K562 (cell line): Measurements from ENCODE around the gene CBR4.

ENCODE experiments used
- EP300 ChIP-seq: IDR thresholded peaks from 2 replicates; pipeline ENCODE4 v1.6.1; 2012; ENCODE audit warnings: low read length, improper control_type of control experiment
- HNRNPK ChIP-seq: fragments of 200-400 bp; formaldehyde crosslinking; IDR thresholded peaks from one replicate; pipeline ENCODE4 v1.6.1; 2018; ENCODE audit warnings: mild to moderate bottlenecking, low read depth, low read length; ENCODE audit not compliant: poor library complexity, severe bottlenecking
- HNRNPUL1 ChIP-seq: fragments of 200-400 bp; formaldehyde crosslinking; IDR thresholded peaks from 2 replicates; pipeline ENCODE4 v1.6.1; 2017; ENCODE audit warnings: low read length
- KLF10 ChIP-seq: fragments of 250-450 bp; sonication (Bioruptor Pico); IDR thresholded peaks from 2 replicates; pipeline ENCODE4 v1.6.1; 2021; ENCODE audit warnings: matching md5 sums
- MXI1 ChIP-seq: IDR thresholded peaks from 2 replicates; pipeline ENCODE4 v1.6.1; 2011; ENCODE audit warnings: low read depth, mild to moderate bottlenecking, improper control_type of control experiment, low read length
- MYBL2 ChIP-seq, 2 experiments: fragments of 450-650 bp in 1 of 2; sonication (generic) in 1 of 2; formaldehyde crosslinking in 1 of 2; IDR thresholded peaks; 2 replicates each; pipeline versions ENCODE4 v1.6.1 to v1.8.1; 2017 to 2022; ENCODE audit warnings: borderline replicate concordance in 1 of 2, inconsistent platforms in 1 of 2, low read depth in 1 of 2, mild to moderate bottlenecking in 1 of 2, missing genetic modification reagents in 1 of 2, moderate library complexity in 1 of 2
- NR1H2 ChIP-seq: sonication (generic); formaldehyde crosslinking; IDR thresholded peaks from 2 replicates; pipeline ENCODE4 v1.4.0; 2020; ENCODE audit warnings: mild to moderate bottlenecking, missing genetic modification reagents
- SMC3 ChIP-seq: conservative IDR thresholded peaks from 2 replicates; pipeline ENCODE4 v1.6.1; 2011; ENCODE audit warnings: low read depth, low read length, improper control_type of control experiment; ENCODE audit not compliant: insufficient read depth
- ZBED1 ChIP-seq: IDR thresholded peaks from 2 replicates; pipeline ENCODE4 v1.6.1; 2014
- ZNF41 ChIP-seq: fragments of 250-450 bp; sonication (Bioruptor Pico); conservative IDR thresholded peaks from 2 replicates; pipeline ENCODE4 v1.4.0; 2020; ENCODE audit warnings: mild to moderate bottlenecking
- TF ChIP-seq, protein P1 (sequence below), 3 experiments: IDR thresholded peaks in 2 of 3; conservative IDR thresholded peaks in 1 of 3; 2 replicates each; pipeline ENCODE4 v1.5.1; 2011 to 2012; ENCODE audit warnings: low read length in 3 of 3, mild to moderate bottlenecking in 3 of 3, control low read depth in 2 of 3, improper control_type of control experiment in 1 of 3, inconsistent platforms in 1 of 3, low read depth in 1 of 3, mixed read lengths in 1 of 3, moderate library complexity in 1 of 3; ENCODE audit not compliant: insufficient read depth in 2 of 3

- TF ChIP-seq, protein P1, sequence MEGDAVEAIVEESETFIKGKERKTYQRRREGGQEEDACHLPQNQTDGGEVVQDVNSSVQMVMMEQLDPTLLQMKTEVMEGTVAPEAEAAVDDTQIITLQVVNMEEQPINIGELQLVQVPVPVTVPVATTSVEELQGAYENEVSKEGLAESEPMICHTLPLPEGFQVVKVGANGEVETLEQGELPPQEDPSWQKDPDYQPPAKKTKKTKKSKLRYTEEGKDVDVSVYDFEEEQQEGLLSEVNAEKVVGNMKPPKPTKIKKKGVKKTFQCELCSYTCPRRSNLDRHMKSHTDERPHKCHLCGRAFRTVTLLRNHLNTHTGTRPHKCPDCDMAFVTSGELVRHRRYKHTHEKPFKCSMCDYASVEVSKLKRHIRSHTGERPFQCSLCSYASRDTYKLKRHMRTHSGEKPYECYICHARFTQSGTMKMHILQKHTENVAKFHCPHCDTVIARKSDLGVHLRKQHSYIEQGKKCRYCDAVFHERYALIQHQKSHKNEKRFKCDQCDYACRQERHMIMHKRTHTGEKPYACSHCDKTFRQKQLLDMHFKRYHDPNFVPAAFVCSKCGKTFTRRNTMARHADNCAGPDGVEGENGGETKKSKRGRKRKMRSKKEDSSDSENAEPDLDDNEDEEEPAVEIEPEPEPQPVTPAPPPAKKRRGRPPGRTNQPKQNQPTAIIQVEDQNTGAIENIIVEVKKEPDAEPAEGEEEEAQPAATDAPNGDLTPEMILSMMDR (IDR thresholded peaks at IDR 0.05 in 2 of 3, conservative IDR thresholded peaks at IDR 0.05 in 1 of 3; ENCODE audit: insufficient read depth in 2 of 3, low read depth in 1 of 3, low read length in 3 of 3): no peak
- TF ChIP-seq HNRNPK: no peak
- no peak for TF ChIP-seq MYBL2 (IDR thresholded peaks at IDR 0.05; ENCODE audit: low read depth)
- no peak for TF ChIP-seq MYBL2 (CRISPR knock-in tag; IDR thresholded peaks at IDR 0.05; ENCODE audit: borderline replicate concordance)
- no peak for TF ChIP-seq ZBED1
- TF ChIP-seq SMC3: no peak
- no peak for TF ChIP-seq MXI1
- TF ChIP-seq HNRNPUL1: no peak
- no peak for TF ChIP-seq KLF10
- TF ChIP-seq EP300: no peak
- no peak for TF ChIP-seq NR1H2 (CRISPR knock-in tag)
- no peak for TF ChIP-seq ZNF41 (CRISPR knock-in tag)
These were observed 42.5 kb upstream of the CBR4 start for GRCh38 chr4:169052594-169052945.
